ENCODE measurements around the gene CTSG. TPM values are rescaled to one million over a fixed set of nuclear protein-coding genes. Genes with fewer than 3 reads are reported as not detected.

The CTSG gene
- not detected in 2 replicates for total RNA-seq

GRCh38 chr14:24576182-24576581 lies at the start of gene CTSG:
CTSG (minus strand) TSS chr14:24576250; CDS start chr14:24576223, 27 bp downstream.

GRCh38 chr14:24609655-24610344 lies 33.8 kb upstream of the CTSG start, which contains the start of gene GZMH:
GZMH (minus strand) TSS chr14:24609685; CDS start chr14:24609613, 72 bp downstream.

Other genes with a start within 250 kb of the CTSG start
- 3.4 and 5.3 TPM in 2 replicates for gene ADCY4, start 241.2 kb downstream of the CTSG start, total RNA-seq
- 2.5 and 2.8 TPM in 2 replicates for gene RIPK3, start 236.3 kb downstream of the CTSG start, total RNA-seq
- gene NFATC4, start 208.1 kb downstream of the CTSG start, total RNA-seq: 48.2 and 66.7 TPM in 2 replicates
- 6.4 and 10.2 TPM in 2 replicates for gene NYNRIN, start 177.2 kb downstream of the CTSG start, total RNA-seq
- 3.3 and 3.4 TPM in 2 replicates for gene CBLN3, start 146.6 kb downstream of the CTSG start, total RNA-seq
- 42.5 and 60.6 TPM in 2 replicates for gene KHNYN, start 146.3 kb downstream of the CTSG start, total RNA-seq
- gene SDR39U1, start 133.5 kb downstream of the CTSG start, total RNA-seq: 9.4 and 10.3 TPM in 2 replicates
- gene CMA1, start 68.0 kb downstream of the CTSG start, total RNA-seq: not detected in 2 replicates
- not detected in 2 replicates for gene GZMH, start 33.4 kb upstream of the CTSG start, total RNA-seq
- gene GZMB, start 57.9 kb upstream of the CTSG start, total RNA-seq: not detected in 2 replicates